ENCODE measurements around the gene TRPV5.

DNA sequence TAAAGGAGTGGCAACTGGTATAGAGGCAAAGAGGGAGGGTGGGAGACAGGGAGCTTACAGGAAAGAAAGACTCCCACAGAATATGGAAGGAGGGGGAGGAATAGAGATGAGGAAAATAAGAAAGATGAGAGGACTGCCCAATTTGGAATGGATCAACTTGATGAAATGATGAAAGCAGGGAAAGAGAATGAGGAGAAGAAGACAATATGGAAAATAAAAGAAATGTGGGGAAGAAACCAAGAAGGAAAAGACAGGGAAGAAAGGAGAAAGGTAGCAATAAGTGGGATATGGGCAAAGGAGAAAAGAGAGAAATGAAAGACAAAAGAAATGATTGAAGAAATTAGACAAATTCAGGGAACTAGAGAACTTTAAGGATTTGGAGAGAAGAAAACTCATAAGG is 25.7 kb upstream of the TRPV5 start:
- TF ChIP-seq CTCF (IDR thresholded peaks at IDR 0.05) (no peak), EP300 (IDR thresholded peaks at IDR 0.05) (no peak), POLR2AphosphoS5 (IDR thresholded peaks at IDR 0.05) (no peak), POLR2A (IDR thresholded peaks at IDR 0.05) (no peak)

Data from upper lobe of left lung (tissue), 4 donors.